Measurements from ENCODE around the gene DNAJC8. TPM values are rescaled to one million over a fixed set of nuclear protein-coding genes. Genes with fewer than 3 reads are reported as not detected.
A peak's percentile ranks its signal among the peaks of the same experiment; 100 is the strongest.

Gene DNAJC8
- total and polyA plus RNA-seq, 10 of the 15 experiments (the other 5 are each of a cell fraction or from before 2014, with no cell fraction given), result 91.2 to 296 (median 152) TPM

- CTCF ChIA-PET, result interaction anchor here (0.8 to 4.4 kb wide), 12 partner anchors 10 to 95 kb away, joined by 3 to 57 read pairs (median 6); no protein-coding TSS in a partner anchor
- peaks cover 11% of the 10 kb centered on the region for H3K79me2 ChIP-seq (ENCODE audit: control insufficient read depth, insufficient read depth, low read length)
- peak; percentile 86 for TF ChIP-seq SMAD1 (IDR thresholded peaks at IDR 0.05; ENCODE audit: low read depth, partially characterized antibody)
- TF ChIP-seq, protein P1, sequence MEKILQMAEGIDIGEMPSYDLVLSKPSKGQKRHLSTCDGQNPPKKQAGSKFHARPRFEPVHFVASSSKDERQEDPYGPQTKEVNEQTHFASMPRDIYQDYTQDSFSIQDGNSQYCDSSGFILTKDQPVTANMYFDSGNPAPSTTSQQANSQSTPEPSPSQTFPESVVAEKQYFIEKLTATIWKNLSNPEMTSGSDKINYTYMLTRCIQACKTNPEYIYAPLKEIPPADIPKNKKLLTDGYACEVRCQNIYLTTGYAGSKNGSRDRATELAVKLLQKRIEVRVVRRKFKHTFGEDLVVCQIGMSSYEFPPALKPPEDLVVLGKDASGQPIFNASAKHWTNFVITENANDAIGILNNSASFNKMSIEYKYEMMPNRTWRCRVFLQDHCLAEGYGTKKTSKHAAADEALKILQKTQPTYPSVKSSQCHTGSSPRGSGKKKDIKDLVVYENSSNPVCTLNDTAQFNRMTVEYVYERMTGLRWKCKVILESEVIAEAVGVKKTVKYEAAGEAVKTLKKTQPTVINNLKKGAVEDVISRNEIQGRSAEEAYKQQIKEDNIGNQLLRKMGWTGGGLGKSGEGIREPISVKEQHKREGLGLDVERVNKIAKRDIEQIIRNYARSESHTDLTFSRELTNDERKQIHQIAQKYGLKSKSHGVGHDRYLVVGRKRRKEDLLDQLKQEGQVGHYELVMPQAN (conservative IDR thresholded peaks at IDR 0.05), result no peak
- peak; percentile 25; the same call in 1 of the 3 replicates for TF ChIP-seq POU2F2 (IDR thresholded peaks at IDR 0.05; ENCODE audit: borderline replicate concordance, low read depth, low read length)
- no peak for TF ChIP-seq HCFC1 (IDR thresholded peaks at IDR 0.05; ENCODE audit: low read length)
- no peak; the same call in 1 of the 2 replicates for TF ChIP-seq ZNF687 (IDR thresholded peaks at IDR 0.05)
- TF ChIP-seq RUNX3 (IDR thresholded peaks at IDR 0.05; ENCODE audit: low read length), result peak; percentile 25; the same call in 1 of the 2 replicates
- TF ChIP-seq CREB1 (IDR thresholded peaks at IDR 0.05; ENCODE audit: low read depth), result 0 out of 2 replicates have a peak, but pooled peaks have one; percentile 29
- no peak for TF ChIP-seq PAX8 (IDR thresholded peaks at IDR 0.05)
- peak; percentile 76 for TF ChIP-seq NBN (IDR thresholded peaks at IDR 0.05)
- TF ChIP-seq, protein P2, sequence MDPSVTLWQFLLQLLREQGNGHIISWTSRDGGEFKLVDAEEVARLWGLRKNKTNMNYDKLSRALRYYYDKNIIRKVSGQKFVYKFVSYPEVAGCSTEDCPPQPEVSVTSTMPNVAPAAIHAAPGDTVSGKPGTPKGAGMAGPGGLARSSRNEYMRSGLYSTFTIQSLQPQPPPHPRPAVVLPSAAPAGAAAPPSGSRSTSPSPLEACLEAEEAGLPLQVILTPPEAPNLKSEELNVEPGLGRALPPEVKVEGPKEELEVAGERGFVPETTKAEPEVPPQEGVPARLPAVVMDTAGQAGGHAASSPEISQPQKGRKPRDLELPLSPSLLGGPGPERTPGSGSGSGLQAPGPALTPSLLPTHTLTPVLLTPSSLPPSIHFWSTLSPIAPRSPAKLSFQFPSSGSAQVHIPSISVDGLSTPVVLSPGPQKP (IDR thresholded peaks at IDR 0.05; ENCODE audit: low read depth, low read length), result no peak
- TF ChIP-seq SPI1 (IDR thresholded peaks at IDR 0.05; ENCODE audit: borderline replicate concordance, insufficient read depth, low read depth, low read length), result no peak
- no peak for TF ChIP-seq MTA3 (IDR thresholded peaks at IDR 0.05; ENCODE audit: borderline replicate concordance, low read length)
- no peak for TF ChIP-seq NR2C1 (IDR thresholded peaks at IDR 0.05)
- TF ChIP-seq BHLHE40 (IDR thresholded peaks at IDR 0.05; ENCODE audit: borderline replicate concordance in 1 of 2, low read depth in 2 of 2, low read length in 1 of 2), result peak; percentile 47 to 64; a peak in 2 of 4 replicates
- TF ChIP-seq WRNIP1 (IDR thresholded peaks at IDR 0.05; ENCODE audit: borderline replicate concordance, low read depth, low read length), result no peak
- TF ChIP-seq HDAC2 (IDR thresholded peaks at IDR 0.05), result no peak
Observed at GRCh38 chr1:28173151-28173979, 59.5 kb downstream of the DNAJC8 start.

More at GRCh38 chr1:28173151-28173979, 59.5 kb downstream of the DNAJC8 start:
- Histone ChIP-seq H4K20me1 (ENCODE audit: control insufficient read depth, insufficient read depth) (no peaks in the 10 kb centered on the region), H3K36me3 (ENCODE audit: control insufficient read depth in 2 of 2, insufficient read depth in 2 of 2, low read length in 1 of 2) (peaks cover 0 to 3% of the 10 kb centered on the region in 2 experiments; a peak in 1 of 4 replicates), H3K27me3 (replicated peaks in 1 of 2; ENCODE audit: control insufficient read depth in 2 of 2, insufficient read depth in 2 of 2, low read length in 1 of 2) (no peaks in the 10 kb centered on the region), H3K4me3 (no peak overlapping the region; the same call in 1 of the 2 replicates), H2AFZ (ENCODE audit: control insufficient read depth, low read depth, low read length) (no peak overlapping the region), H3K4me1 (ENCODE audit: control insufficient read depth, insufficient read depth, low read length) (peaks cover 81% of the 10 kb centered on the region), H3K9me3 (replicated peaks; ENCODE audit: control insufficient read depth, insufficient read depth, low read length) (no peaks in the 10 kb centered on the region), H3K9ac (ENCODE audit: control insufficient read depth, insufficient read depth, low read length) (peak overlapping the region; percentile 26; the same call in 1 of the 2 replicates), H3K27ac (ENCODE audit: control insufficient read depth, insufficient read depth) (peak overlapping the region; percentile 69), H3K4me2 (ENCODE audit: control insufficient read depth, insufficient read depth) (peak overlapping the region; percentile 97)
- FAIRE-seq (no peak), ATAC-seq (peak; percentile 1; the same call in 2 of the 3 replicates), DNase-seq (ENCODE audit: low read depth, low spot score) (no peak)
- 13% methylated on average over 10 of the region's 11 CpGs for WGBS (ENCODE audit: insufficient coverage, insufficient replicate concordance, low lambda C conversion rate, missing lambda C conversion rate)
- ChIA-PET SMC1A (ENCODE audit: uncharacterized antibody, unreplicated experiment) (interaction anchor here (0.6 to 7.6 kb wide), 16 partner anchors 10 to 144 kb away, joined by 3 to 101 read pairs (median 5); partner anchors contain the start of genes ATP5IF1 and EYA3), POLR2A (interaction anchor here (0.6 to 7.3 kb wide), 20 partner anchors 9 to 545 kb away, joined by 3 to 64 read pairs (median 6); partner anchors contain the start of gene EYA3), RAD21 (ENCODE audit: unreplicated experiment) (interaction anchor here (1.0 to 9.6 kb wide), 13 partner anchors 9 to 84 kb away, joined by 3 to 139 read pairs (median 5); partner anchors contain the start of gene EYA3)
- BruUV-seq (replicated peaks), result no TSS peak
- intact Hi-C loops (cut with micrococcal nuclease; ENCODE audit: unreplicated experiment), result loop anchor here (2.0 to 10.0 kb wide), 5 partner anchors 35 to 309 kb away; no protein-coding TSS in a partner anchor
- in situ Hi-C loops (cut with MboI), result no loop called here

All from GM12878 (cell line).